ENCODE data around the gene RXRA. TPM values are rescaled to one million over a fixed set of nuclear protein-coding genes. Genes with fewer than 3 reads are reported as not detected.

Gene RXRA
- total and polyA plus RNA-seq, 2 of the 13 experiments (the other 11 are each of a cell fraction or from before 2014, with no cell fraction given), result 18.9 to 29.2 TPM

DNA sequence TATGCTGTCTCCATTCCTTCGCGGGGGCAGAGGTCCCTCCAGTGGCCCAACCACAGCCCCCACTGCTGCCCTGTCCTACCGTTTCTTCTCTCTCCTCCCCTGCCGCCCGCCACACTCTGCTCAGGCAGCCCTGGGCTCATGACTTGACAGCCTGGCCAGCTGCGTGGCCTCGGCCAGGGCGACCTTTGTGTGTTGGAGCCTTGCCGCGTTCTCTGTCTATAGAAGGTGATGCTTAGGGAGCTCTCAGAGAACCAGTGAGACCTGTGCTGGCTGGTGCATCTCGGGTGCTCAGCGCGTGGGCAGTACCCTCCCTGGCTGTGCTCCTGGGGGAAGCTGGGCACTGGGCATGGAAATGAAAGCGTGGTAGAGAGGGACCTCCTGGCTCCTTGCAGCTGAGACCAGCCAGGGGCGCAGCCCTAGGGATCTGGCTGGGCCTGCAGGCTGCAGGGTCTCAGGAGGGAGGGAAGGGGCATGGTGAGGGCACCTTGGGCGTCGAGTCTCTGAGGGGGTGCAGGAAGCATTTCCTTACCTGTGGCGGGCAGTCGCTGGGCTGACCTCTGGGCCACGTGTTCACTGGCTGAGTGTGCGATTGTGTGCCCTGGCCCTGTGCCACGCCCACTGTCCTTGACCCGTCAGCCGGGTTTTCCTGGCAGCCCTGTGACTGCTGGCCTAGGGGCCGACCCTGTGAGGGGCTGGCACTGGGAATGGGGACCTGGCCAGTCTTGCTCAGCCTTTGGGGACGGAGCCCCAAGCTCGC, 50.3 kb downstream of the RXRA start (continued):
- TF ChIP-seq ZNF484 (CRISPR knock-in tag; IDR thresholded peaks at IDR 0.05; ENCODE audit: borderline replicate concordance, low read depth) (no peak), ZNF891 (CRISPR knock-in tag; IDR thresholded peaks at IDR 0.05) (no peak), ZNF18 (CRISPR knock-in tag; IDR thresholded peaks at IDR 0.05; ENCODE audit: insufficient replicate concordance) (no peak), ISX (CRISPR knock-in tag; conservative IDR thresholded peaks at IDR 0.05) (no peak), ZNF782 (CRISPR knock-in tag; IDR thresholded peaks at IDR 0.05; ENCODE audit: borderline replicate concordance) (no peak), STAG1 (CRISPR knock-in tag; IDR thresholded peaks at IDR 0.05) (no peak), KDM6A (CRISPR knock-in tag; IDR thresholded peaks at IDR 0.05; ENCODE audit: low read depth) (no peak), MZF1 (CRISPR knock-in tag; IDR thresholded peaks at IDR 0.05; ENCODE audit: borderline replicate concordance) (no peak), ZC3H13 (CRISPR knock-in tag; IDR thresholded peaks at IDR 0.05) (no peak), SETDB1 (CRISPR knock-in tag; IDR thresholded peaks at IDR 0.05; ENCODE audit: borderline replicate concordance) (no peak), KDM4B (CRISPR knock-in tag; IDR thresholded peaks at IDR 0.05) (no peak), GMEB1 (CRISPR knock-in tag; IDR thresholded peaks at IDR 0.05; ENCODE audit: borderline replicate concordance) (no peak), ZNF343 (CRISPR knock-in tag; IDR thresholded peaks at IDR 0.05) (no peak), FOXO4 (CRISPR knock-in tag; conservative IDR thresholded peaks at IDR 0.05) (no peak), ZNF547 (CRISPR knock-in tag; IDR thresholded peaks at IDR 0.05) (peak; percentile 38; the same call in 1 of the 2 replicates), ZNF761 (CRISPR knock-in tag; conservative IDR thresholded peaks at IDR 0.05) (no peak)
- TF ChIP-seq, protein P1, sequence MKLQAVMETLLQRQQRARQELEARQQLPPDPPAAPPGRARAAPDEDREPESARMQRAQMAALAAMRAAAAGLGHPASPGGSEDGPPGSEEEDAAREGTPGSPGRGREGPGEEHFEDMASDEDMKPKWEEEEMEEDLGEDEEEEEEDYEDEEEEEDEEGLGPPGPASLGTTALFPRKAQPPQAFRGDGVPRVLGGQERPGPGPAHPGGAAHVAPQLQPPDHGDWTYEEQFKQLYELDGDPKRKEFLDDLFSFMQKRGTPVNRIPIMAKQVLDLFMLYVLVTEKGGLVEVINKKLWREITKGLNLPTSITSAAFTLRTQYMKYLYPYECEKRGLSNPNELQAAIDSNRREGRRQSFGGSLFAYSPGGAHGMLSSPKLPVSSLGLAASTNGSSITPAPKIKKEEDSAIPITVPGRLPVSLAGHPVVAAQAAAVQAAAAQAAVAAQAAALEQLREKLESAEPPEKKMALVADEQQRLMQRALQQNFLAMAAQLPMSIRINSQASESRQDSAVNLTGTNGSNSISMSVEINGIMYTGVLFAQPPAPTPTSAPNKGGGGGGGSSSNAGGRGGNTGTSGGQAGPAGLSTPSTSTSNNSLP (IDR thresholded peaks at IDR 0.05; ENCODE audit: low read depth, low read length), result no peak
- TF ChIP-seq, protein P2, sequence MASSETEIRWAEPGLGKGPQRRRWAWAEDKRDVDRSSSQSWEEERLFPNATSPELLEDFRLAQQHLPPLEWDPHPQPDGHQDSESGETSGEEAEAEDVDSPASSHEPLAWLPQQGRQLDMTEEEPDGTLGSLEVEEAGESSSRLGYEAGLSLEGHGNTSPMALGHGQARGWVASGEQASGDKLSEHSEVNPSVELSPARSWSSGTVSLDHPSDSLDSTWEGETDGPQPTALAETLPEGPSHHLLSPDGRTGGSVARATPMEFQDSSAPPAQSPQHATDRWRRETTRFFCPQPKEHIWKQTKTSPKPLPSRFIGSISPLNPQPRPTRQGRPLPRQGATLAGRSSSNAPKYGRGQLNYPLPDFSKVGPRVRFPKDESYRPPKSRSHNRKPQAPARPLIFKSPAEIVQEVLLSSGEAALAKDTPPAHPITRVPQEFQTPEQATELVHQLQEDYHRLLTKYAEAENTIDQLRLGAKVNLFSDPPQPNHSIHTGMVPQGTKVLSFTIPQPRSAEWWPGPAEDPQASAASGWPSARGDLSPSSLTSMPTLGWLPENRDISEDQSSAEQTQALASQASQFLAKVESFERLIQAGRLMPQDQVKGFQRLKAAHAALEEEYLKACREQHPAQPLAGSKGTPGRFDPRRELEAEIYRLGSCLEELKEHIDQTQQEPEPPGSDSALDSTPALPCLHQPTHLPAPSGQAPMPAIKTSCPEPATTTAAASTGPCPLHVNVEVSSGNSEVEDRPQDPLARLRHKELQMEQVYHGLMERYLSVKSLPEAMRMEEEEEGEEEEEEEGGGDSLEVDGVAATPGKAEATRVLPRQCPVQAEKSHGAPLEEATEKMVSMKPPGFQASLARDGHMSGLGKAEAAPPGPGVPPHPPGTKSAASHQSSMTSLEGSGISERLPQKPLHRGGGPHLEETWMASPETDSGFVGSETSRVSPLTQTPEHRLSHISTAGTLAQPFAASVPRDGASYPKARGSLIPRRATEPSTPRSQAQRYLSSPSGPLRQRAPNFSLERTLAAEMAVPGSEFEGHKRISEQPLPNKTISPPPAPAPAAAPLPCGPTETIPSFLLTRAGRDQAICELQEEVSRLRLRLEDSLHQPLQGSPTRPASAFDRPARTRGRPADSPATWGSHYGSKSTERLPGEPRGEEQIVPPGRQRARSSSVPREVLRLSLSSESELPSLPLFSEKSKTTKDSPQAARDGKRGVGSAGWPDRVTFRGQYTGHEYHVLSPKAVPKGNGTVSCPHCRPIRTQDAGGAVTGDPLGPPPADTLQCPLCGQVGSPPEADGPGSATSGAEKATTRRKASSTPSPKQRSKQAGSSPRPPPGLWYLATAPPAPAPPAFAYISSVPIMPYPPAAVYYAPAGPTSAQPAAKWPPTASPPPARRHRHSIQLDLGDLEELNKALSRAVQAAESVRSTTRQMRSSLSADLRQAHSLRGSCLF (CRISPR knock-in tag; IDR thresholded peaks at IDR 0.05; ENCODE audit: borderline replicate concordance), result no peak
